Osteocyte (in vitro differentiated cells): ENCODE measurements around the gene CWC27. TPM values are rescaled to one million over a fixed set of nuclear protein-coding genes. Genes with fewer than 3 reads are reported as not detected.

Experiments used
- DNase-seq: peaks from one replicate; pipeline ENCODE4 v3.0.0; 2021; ENCODE audit warnings: mixed read lengths; ENCODE audit not compliant: unreplicated experiment; ENCODE audit errors: extremely low spot score
- H3K27ac Mint-ChIP-seq: one replicate; pipeline ENCODE4 v1.8.0; 2021; ENCODE audit warnings: mild to moderate bottlenecking, mixed read lengths; ENCODE audit not compliant: unreplicated experiment
- H3K27me3 Mint-ChIP-seq: one replicate; pipeline ENCODE4 v1.8.0; 2021; ENCODE audit warnings: mixed read lengths; ENCODE audit not compliant: unreplicated experiment
- H3K36me3 Mint-ChIP-seq: one replicate; pipeline ENCODE4 v1.8.0; 2021; ENCODE audit warnings: mixed read lengths; ENCODE audit not compliant: unreplicated experiment
- H3K4me1 Mint-ChIP-seq: one replicate; pipeline ENCODE4 v1.8.0; 2021; ENCODE audit warnings: mixed read lengths; ENCODE audit not compliant: unreplicated experiment
- H3K4me3 Mint-ChIP-seq: one replicate; pipeline ENCODE4 v1.8.0; 2021; ENCODE audit warnings: mild to moderate bottlenecking, moderate library complexity, mixed read lengths; ENCODE audit not compliant: unreplicated experiment
- H3K9me3 Mint-ChIP-seq: one replicate; pipeline ENCODE4 v1.8.0; 2021; ENCODE audit warnings: mixed read lengths; ENCODE audit not compliant: unreplicated experiment
- total RNA-seq: library from RNA; stranded (reverse); gene quantifications from 2 replicates; pipeline ENCODE4 v1.2.1, GENCODE V29; 2021
- TF ChIP-seq, protein P1 (sequence below): fragments of 200-600 bp; sonication (generic); IDR thresholded peaks from 2 replicates; pipeline ENCODE4 v1.5.0; 2021; ENCODE audit warnings: antibody characterized with exemption, mild to moderate bottlenecking, moderate library complexity

CWC27 gene
- total RNA-seq, 1 donor from 2014 or later = 24.7 TPM

GRCh38 chr5:64839936-64840335 is 71.2 kb downstream of the CWC27 start:
- H3K9me3 Mint-ChIP-seq = peaks cover 16% of the 10 kb centered on the region
- H3K27ac Mint-ChIP-seq = no peak overlapping the region
- no peak for DNase-seq
- H3K36me3 Mint-ChIP-seq = peaks cover 18% of the 10 kb centered on the region
- no peaks in the 10 kb centered on the region for H3K27me3 Mint-ChIP-seq
- peaks cover 32% of the 10 kb centered on the region for H3K4me1 Mint-ChIP-seq
- TF ChIP-seq, protein P1, sequence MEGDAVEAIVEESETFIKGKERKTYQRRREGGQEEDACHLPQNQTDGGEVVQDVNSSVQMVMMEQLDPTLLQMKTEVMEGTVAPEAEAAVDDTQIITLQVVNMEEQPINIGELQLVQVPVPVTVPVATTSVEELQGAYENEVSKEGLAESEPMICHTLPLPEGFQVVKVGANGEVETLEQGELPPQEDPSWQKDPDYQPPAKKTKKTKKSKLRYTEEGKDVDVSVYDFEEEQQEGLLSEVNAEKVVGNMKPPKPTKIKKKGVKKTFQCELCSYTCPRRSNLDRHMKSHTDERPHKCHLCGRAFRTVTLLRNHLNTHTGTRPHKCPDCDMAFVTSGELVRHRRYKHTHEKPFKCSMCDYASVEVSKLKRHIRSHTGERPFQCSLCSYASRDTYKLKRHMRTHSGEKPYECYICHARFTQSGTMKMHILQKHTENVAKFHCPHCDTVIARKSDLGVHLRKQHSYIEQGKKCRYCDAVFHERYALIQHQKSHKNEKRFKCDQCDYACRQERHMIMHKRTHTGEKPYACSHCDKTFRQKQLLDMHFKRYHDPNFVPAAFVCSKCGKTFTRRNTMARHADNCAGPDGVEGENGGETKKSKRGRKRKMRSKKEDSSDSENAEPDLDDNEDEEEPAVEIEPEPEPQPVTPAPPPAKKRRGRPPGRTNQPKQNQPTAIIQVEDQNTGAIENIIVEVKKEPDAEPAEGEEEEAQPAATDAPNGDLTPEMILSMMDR = no peak
- no peak overlapping the region for H3K4me3 Mint-ChIP-seq

DNA sequence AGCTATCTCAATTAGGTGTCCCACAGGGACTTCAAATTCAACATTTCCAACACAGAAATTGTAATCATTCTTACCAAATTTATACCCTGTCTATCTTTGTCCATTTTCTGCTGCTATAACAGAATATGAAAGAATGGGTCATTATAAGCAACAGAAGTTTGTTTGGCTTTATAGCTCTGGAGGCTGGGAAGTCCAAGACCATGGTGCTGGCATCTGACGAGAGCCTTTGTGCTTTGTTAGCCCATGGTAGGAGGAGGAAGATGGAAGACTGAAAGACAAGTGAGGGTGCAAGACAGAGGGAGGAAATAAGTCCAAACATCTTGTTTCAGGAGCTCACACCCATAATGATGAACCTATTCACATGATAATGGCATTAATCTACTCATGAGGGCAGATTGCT is 72.2 kb downstream of the CWC27 start:
- Mint-ChIP-seq H3K36me3 (peaks cover 27% of the 10 kb centered on the region), H3K9me3 (peaks cover 24% of the 10 kb centered on the region), H3K27ac (no peak overlapping the region), H3K4me3 (no peak overlapping the region), H3K27me3 (no peaks in the 10 kb centered on the region), H3K4me1 (peaks cover 28% of the 10 kb centered on the region)
- TF ChIP-seq, protein P1 = no peak
- no peak for DNase-seq

GRCh38 chr5:64853777-64854176 is 85.0 kb downstream of the CWC27 start:
- Mint-ChIP-seq H3K27ac (no peak overlapping the region), H3K36me3 (peaks cover 20% of the 10 kb centered on the region), H3K27me3 (no peaks in the 10 kb centered on the region), H3K9me3 (peaks cover 3% of the 10 kb centered on the region), H3K4me1 (peaks cover 8% of the 10 kb centered on the region), H3K4me3 (no peak overlapping the region)
- no peak for DNase-seq
- TF ChIP-seq, protein P1 = no peak

GRCh38 chr5:64854855-64855254 is 86.1 kb downstream of the CWC27 start:
- H3K27me3 Mint-ChIP-seq = no peaks in the 10 kb centered on the region
- H3K9me3 Mint-ChIP-seq = no peaks in the 10 kb centered on the region
- no peak overlapping the region for H3K27ac Mint-ChIP-seq
- peaks cover 8% of the 10 kb centered on the region for H3K4me1 Mint-ChIP-seq
- TF ChIP-seq, protein P1 = no peak
- no peak for DNase-seq
- H3K36me3 Mint-ChIP-seq = peaks cover 18% of the 10 kb centered on the region
- H3K4me3 Mint-ChIP-seq = no peak overlapping the region

DNA sequence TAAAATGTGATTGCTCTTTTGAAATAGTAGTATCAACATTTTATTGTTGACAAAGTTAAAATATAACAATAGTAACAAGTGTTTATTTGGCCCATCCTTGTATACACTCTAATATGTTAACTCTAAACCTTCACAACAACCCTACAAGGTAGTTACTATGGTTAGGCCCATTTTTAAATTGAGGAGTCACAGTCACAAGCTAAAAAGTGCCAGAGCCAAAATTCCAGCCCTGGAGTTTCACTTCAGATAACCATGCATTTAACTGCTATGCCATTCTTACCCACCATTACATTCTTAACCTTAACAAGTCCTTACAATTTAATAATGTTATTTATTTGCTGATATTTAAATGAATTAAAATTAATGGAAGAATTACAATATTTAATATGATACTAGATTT is 91.2 kb downstream of the CWC27 start:
- Mint-ChIP-seq H3K36me3 (peaks cover 7% of the 10 kb centered on the region), H3K4me1 (peaks cover 7% of the 10 kb centered on the region), H3K4me3 (no peak overlapping the region), H3K27me3 (no peaks in the 10 kb centered on the region), H3K9me3 (no peaks in the 10 kb centered on the region), H3K27ac (no peak overlapping the region)
- DNase-seq = no peak
- TF ChIP-seq, protein P1 = no peak
